ENCODE data around the gene CRYZ.

DNA sequence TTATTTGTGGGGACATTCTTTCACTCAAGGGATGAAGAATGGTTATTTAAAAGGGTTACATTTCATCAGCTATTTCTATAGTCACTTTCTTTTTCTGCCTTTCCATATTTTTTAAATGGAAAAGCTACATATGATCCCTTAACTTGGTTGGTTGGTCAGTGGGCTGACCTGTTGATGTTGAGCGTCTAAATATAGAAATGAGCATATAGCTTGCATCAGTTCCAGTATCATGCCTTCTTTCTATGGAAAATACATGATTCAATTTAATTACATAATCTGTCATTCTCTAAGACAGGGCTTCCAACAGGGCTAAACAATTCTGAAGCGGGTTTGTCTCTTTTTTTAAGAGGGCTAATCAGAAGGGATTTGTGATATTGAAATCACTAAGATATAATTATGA is 40.7 kb upstream of the CRYZ start:
- TF ChIP-seq, protein P1, sequence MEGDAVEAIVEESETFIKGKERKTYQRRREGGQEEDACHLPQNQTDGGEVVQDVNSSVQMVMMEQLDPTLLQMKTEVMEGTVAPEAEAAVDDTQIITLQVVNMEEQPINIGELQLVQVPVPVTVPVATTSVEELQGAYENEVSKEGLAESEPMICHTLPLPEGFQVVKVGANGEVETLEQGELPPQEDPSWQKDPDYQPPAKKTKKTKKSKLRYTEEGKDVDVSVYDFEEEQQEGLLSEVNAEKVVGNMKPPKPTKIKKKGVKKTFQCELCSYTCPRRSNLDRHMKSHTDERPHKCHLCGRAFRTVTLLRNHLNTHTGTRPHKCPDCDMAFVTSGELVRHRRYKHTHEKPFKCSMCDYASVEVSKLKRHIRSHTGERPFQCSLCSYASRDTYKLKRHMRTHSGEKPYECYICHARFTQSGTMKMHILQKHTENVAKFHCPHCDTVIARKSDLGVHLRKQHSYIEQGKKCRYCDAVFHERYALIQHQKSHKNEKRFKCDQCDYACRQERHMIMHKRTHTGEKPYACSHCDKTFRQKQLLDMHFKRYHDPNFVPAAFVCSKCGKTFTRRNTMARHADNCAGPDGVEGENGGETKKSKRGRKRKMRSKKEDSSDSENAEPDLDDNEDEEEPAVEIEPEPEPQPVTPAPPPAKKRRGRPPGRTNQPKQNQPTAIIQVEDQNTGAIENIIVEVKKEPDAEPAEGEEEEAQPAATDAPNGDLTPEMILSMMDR (IDR thresholded peaks at IDR 0.05) = no peak
- TF ChIP-seq POLR2A (IDR thresholded peaks at IDR 0.05) = no peak

Data from adrenal gland (tissue), 5 donors.